ENCODE measurements around the gene CCDC40. TPM values are rescaled to one million over a fixed set of nuclear protein-coding genes. Genes with fewer than 3 reads are reported as not detected.

Gene CCDC40
- total RNA-seq, 2 experiments from 2014 or later = 0.64 to 0.77 TPM

DNA sequence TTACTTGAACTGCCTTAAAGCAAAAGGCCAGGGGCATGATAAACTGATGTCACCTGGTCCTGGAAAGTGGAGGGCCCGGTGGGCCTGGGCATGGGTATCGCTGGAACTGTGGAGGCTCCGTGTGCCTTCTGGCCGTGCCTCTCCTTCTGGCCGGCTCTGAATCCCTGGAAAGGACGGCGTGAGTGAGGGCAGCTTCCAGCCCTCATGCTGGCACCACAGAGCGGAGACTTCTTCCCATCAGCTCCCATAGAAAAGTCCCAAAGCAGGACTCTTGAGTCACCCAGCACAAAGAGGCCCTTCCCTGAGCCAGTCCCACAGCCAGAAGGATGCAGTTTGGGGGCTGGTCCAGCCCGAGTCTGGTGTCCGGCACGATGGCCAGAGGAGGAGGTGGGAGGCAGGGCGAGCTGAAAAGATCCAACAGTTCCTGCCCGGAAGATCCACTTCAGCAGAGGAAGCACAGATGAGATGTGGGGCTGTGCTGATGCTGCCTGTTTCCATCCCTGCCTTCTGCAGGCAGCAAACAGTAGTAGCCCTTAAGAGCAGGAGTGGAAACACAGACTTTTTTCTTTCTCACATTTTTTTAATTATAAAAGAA is 72.7 kb downstream of the CCDC40 start:
- CTCF ChIA-PET = interaction anchor here (1.2 kb wide), 1 partner anchor 9 kb away, joined by 3 read pairs; no protein-coding TSS in a partner anchor
- DNase-seq = no peak
- no peaks in the 10 kb centered on the region for H3K36me3 ChIP-seq (ENCODE audit: insufficient read depth, low read length)

DNA sequence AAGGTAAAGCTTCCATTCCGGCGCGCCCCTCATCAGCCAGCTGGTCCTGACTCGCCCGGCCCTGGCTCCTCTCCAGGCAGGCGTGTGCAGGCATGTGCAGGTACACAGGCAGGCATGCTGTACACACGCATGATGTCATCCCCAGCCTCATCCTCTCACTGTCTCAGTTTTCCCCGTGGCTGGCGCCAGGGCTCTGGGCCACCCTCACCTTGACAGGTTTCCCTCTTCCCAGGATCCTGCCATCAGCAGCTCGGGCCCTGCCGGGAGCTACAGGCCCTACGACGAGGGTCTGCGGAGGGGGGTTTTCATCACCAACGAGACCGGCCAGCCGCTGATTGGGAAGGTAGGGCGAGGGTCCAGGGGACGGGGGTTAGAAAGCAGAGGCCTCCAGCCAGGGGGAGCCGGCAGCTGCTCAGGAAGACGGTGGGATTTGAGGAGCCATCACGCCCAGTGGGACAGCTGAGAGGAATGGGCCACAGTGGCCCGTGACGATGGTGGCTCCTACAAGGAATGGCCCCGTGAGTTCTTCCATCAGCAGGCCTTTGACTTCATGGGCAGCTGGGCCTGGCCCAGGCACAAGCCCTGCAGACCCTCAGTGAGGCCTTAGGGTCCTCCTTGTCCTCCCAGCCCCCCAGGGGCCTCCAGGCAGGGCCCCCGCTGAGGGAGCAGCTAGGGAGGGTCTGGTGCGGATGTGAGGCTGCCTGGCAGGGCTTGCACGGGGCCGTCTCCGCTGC is 73.4 kb downstream of the CCDC40 start:
- ChIA-PET POLR2A (no interaction called here), CTCF (interaction anchor here (1.2 kb wide), 1 partner anchor 10 kb away, joined by 3 read pairs; no protein-coding TSS in a partner anchor)
- no peak overlapping the region for H3K27ac ChIP-seq (ENCODE audit: low read depth in 1 of 2, low read length in 2 of 2)
- H3K4me1 ChIP-seq (ENCODE audit: insufficient read depth, low read length) = no peaks in the 10 kb centered on the region
- H3K36me3 ChIP-seq (ENCODE audit: insufficient read depth, low read length) = no peaks in the 10 kb centered on the region
- no peaks in the 10 kb centered on the region for H3K9me3 Mint-ChIP-seq
- intact Hi-C loops (cut with DNase I, micrococcal nuclease) = loop anchor here in 1 of 2 experiments (10.0 kb wide), 2 partner anchors 435 to 1985 kb away; partner anchors contain the start of genes FASN and RPTOR
- no peaks in the 10 kb centered on the region for H3K27me3 Mint-ChIP-seq
- DNase-seq (no peak), ATAC-seq (ENCODE audit: poor library complexity) (no peak)
- H3K4me3 Mint-ChIP-seq = no peak overlapping the region
- TF ChIP-seq, protein P1, sequence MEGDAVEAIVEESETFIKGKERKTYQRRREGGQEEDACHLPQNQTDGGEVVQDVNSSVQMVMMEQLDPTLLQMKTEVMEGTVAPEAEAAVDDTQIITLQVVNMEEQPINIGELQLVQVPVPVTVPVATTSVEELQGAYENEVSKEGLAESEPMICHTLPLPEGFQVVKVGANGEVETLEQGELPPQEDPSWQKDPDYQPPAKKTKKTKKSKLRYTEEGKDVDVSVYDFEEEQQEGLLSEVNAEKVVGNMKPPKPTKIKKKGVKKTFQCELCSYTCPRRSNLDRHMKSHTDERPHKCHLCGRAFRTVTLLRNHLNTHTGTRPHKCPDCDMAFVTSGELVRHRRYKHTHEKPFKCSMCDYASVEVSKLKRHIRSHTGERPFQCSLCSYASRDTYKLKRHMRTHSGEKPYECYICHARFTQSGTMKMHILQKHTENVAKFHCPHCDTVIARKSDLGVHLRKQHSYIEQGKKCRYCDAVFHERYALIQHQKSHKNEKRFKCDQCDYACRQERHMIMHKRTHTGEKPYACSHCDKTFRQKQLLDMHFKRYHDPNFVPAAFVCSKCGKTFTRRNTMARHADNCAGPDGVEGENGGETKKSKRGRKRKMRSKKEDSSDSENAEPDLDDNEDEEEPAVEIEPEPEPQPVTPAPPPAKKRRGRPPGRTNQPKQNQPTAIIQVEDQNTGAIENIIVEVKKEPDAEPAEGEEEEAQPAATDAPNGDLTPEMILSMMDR (IDR thresholded peaks at IDR 0.05) = no peak
- no peaks in the 10 kb centered on the region for H3K36me3 Mint-ChIP-seq (ENCODE audit: low read depth)
- H3K27ac Mint-ChIP-seq = no peak overlapping the region
- no peaks in the 10 kb centered on the region for H3K27me3 ChIP-seq (ENCODE audit: control insufficient read depth in 1 of 2, insufficient read depth in 2 of 2, low read length in 2 of 2)
- no peaks in the 10 kb centered on the region for H3K4me1 Mint-ChIP-seq (ENCODE audit: low read depth)
- H3K4me3 ChIP-seq (ENCODE audit: low read length) = no peak overlapping the region
- no peaks in the 10 kb centered on the region for H3K9me3 ChIP-seq (ENCODE audit: control insufficient read depth in 1 of 2, insufficient read depth in 1 of 2, low read length in 2 of 2)

More for the DNA sequence above, 72.7 kb downstream of the CCDC40 start:
- Mint-ChIP-seq H3K36me3 (ENCODE audit: low read depth) (no peaks in the 10 kb centered on the region), H3K9me3 (no peaks in the 10 kb centered on the region), H3K4me1 (ENCODE audit: low read depth) (no peaks in the 10 kb centered on the region), H3K4me3 (no peak overlapping the region), H3K27ac (no peak overlapping the region), H3K27me3 (no peaks in the 10 kb centered on the region)
- intact Hi-C loops (cut with DNase I, micrococcal nuclease) = loop anchor here in 1 of 2 experiments (10.0 kb wide), 2 partner anchors 436 to 1986 kb away; partner anchors contain the start of genes FASN and RPTOR
- Histone ChIP-seq H3K4me3 (ENCODE audit: low read length) (no peak overlapping the region), H3K27me3 (ENCODE audit: control insufficient read depth in 1 of 2, insufficient read depth in 2 of 2, low read length in 2 of 2) (no peaks in the 10 kb centered on the region), H3K9me3 (ENCODE audit: control insufficient read depth in 1 of 2, insufficient read depth in 1 of 2, low read length in 2 of 2) (no peaks in the 10 kb centered on the region), H3K27ac (ENCODE audit: low read depth in 1 of 2, low read length in 2 of 2) (no peak overlapping the region), H3K4me1 (ENCODE audit: insufficient read depth, low read length) (no peaks in the 10 kb centered on the region)
- TF ChIP-seq, protein P1 (IDR thresholded peaks at IDR 0.05) = no peak
- POLR2A ChIA-PET = no interaction called here
- ATAC-seq (ENCODE audit: poor library complexity) = no peak

DNA sequence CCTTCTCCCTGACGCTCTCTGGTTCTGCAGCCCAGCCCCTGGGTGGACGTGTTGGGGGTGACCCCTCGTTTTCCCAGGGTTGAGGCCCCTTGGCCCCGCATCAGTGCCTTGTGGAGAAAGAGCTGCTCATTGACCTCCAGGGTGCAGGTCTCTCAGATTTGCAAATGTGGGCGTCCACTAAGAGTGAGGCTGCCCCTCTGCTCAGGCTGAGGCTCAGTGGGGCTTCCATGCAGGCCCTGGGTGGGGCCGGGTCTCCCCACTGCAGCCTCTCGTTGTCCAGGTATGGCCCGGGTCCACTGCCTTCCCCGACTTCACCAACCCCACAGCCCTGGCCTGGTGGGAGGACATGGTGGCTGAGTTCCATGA is 74.0 kb downstream of the CCDC40 start:
- no peak overlapping the region for H3K27ac Mint-ChIP-seq
- H3K4me3 ChIP-seq (ENCODE audit: low read length) = no peak overlapping the region
- no peaks in the 10 kb centered on the region for H3K36me3 Mint-ChIP-seq (ENCODE audit: low read depth)
- H3K9me3 Mint-ChIP-seq = no peaks in the 10 kb centered on the region
- no peak overlapping the region for H3K27ac ChIP-seq (ENCODE audit: low read depth in 1 of 2, low read length in 2 of 2)
- DNase-seq = no peak
- no peaks in the 10 kb centered on the region for H3K36me3 ChIP-seq (ENCODE audit: insufficient read depth, low read length)
- no peaks in the 10 kb centered on the region for H3K9me3 ChIP-seq (ENCODE audit: control insufficient read depth in 1 of 2, insufficient read depth in 1 of 2, low read length in 2 of 2)
- no peak for ATAC-seq (ENCODE audit: poor library complexity)
- ChIA-PET CTCF (no interaction called here), POLR2A (no interaction called here)
- no peaks in the 10 kb centered on the region for H3K4me1 ChIP-seq (ENCODE audit: insufficient read depth, low read length)
- H3K4me1 Mint-ChIP-seq (ENCODE audit: low read depth) = no peaks in the 10 kb centered on the region
- intact Hi-C loops (cut with DNase I, micrococcal nuclease) = no loop called here
- no peaks in the 10 kb centered on the region for H3K27me3 Mint-ChIP-seq
- no peak overlapping the region for H3K4me3 Mint-ChIP-seq
- TF ChIP-seq, protein P1 (IDR thresholded peaks at IDR 0.05) = no peak
- no peaks in the 10 kb centered on the region for H3K27me3 ChIP-seq (ENCODE audit: control insufficient read depth in 1 of 2, insufficient read depth in 2 of 2, low read length in 2 of 2)

Measured in CD4-positive, alpha-beta T cell (primary cell).